Omental fat pad (tissue), 4 donors: ENCODE data around the gene LAMP1. TPM values are rescaled to one million over a fixed set of nuclear protein-coding genes. Genes with fewer than 3 reads are reported as not detected.

Experiments
- ATAC-seq: fragments of 150-250 bp; one replicate; pipeline ENCODE4 v1.9.1; 2016; ENCODE audit warnings: mild to moderate bottlenecking, moderate library complexity; ENCODE audit not compliant: low FRiP score
- DNase-seq: peaks from one replicate; pipeline ENCODE4 v3.0.0-alpha.2; 2019; ENCODE audit warnings: low spot score
- CTCF ChIP-seq, 3 donors: fragments of 450-650 bp; IDR thresholded peaks; one replicate each; pipeline ENCODE4 v1.5.1; 2016 to 2017; ENCODE audit warnings: antibody characterized with exemption in 3 of 3, mild to moderate bottlenecking in 3 of 3, moderate library complexity in 2 of 3
- total RNA-seq, 4 donors: library from RNA; depleted of rRNA; stranded (reverse); fragments of >200 nt; gene quantifications; one replicate each; pipeline ENCODE4 v1.1.0, GENCODE V29; 2016

LAMP1 gene
- total RNA-seq, 4 donors from 2014 or later = 91.0 to 132 (median 106) TPM

GRCh38 chr13:113272031-113272430 is 25.0 kb upstream of the LAMP1 start:
- TF ChIP-seq CTCF (IDR thresholded peaks at IDR 0.05) = no peak
- ATAC-seq (no peak), DNase-seq (no peak)

- ATAC-seq = no peak
These were observed 24.3 kb upstream of the LAMP1 start for GRCh38 chr13:113272701-113273181.

GRCh38 chr13:113273321-113273720 is 23.7 kb upstream of the LAMP1 start:
- no peak for DNase-seq
- ATAC-seq = no peak

More at GRCh38 chr13:113272701-113273181, 24.3 kb upstream of the LAMP1 start:
- DNase-seq = no peak
- no peak for TF ChIP-seq CTCF (IDR thresholded peaks at IDR 0.05)

GRCh38 chr13:113273851-113274590 is 23.0 kb upstream of the LAMP1 start:
- ATAC-seq (no peak), DNase-seq (no peak)

More at GRCh38 chr13:113273321-113273720, 23.7 kb upstream of the LAMP1 start:
- TF ChIP-seq CTCF (IDR thresholded peaks at IDR 0.05) = no peak

GRCh38 chr13:113274721-113275120 is 22.3 kb upstream of the LAMP1 start:
- TF ChIP-seq CTCF (IDR thresholded peaks at IDR 0.05) = no peak
- ATAC-seq (no peak), DNase-seq (no peak)

More at GRCh38 chr13:113273851-113274590, 23.0 kb upstream of the LAMP1 start:
- no peak for TF ChIP-seq CTCF (IDR thresholded peaks at IDR 0.05)

GRCh38 chr13:113275387-113275786 is 21.7 kb upstream of the LAMP1 start:
- DNase-seq (no peak), ATAC-seq (no peak)
- no peak for TF ChIP-seq CTCF (IDR thresholded peaks at IDR 0.05)

GRCh38 chr13:113280126-113280525 is 16.9 kb upstream of the LAMP1 start:
- no peak for TF ChIP-seq CTCF (IDR thresholded peaks at IDR 0.05)
- ATAC-seq = no peak
- DNase-seq = no peak
